GM19438 (cell line): ENCODE results near the gene HRH2.

Experiments
- ATAC-seq: cut with Tn5 transposase; IDR thresholded peaks from one replicate; pipeline ENCODE4 v1.9.1; 2021; ENCODE audit warnings: low read depth; ENCODE audit not compliant: unreplicated experiment

Gene HRH2

DNA sequence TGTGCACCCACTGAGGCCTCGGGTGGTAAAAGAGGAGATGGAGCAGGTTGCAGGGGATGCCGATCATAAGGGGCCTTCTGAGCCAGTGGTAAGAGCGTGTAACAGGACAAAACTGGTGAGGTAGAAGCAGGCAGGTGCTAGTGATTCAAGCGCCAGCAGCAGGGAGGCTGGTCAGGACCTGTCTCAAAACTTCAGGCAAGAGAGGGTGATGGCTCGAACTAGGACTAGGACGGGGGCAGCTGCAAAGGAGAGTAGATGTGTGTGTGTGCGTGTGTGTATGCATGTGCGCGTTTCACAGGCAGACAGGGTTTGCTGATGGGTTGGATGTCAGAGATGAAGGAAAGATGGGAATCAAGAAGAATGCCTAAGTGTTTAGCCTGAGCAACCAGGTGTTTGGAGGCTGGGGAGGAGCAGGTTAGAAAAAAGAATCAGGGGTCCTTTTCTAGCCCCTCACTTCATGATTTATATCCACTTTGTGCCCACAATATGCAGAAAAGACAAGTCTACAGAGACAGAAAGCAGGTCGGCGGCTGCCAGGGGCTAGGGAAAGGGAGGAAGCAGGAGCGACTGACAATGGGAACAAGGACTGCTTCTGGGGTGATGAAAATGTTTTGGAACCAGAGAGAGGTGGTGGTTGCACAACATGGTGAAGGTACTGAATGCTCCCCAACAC lies 15.2 kb downstream of the HRH2 start:
- no peak for ATAC-seq

DNA sequence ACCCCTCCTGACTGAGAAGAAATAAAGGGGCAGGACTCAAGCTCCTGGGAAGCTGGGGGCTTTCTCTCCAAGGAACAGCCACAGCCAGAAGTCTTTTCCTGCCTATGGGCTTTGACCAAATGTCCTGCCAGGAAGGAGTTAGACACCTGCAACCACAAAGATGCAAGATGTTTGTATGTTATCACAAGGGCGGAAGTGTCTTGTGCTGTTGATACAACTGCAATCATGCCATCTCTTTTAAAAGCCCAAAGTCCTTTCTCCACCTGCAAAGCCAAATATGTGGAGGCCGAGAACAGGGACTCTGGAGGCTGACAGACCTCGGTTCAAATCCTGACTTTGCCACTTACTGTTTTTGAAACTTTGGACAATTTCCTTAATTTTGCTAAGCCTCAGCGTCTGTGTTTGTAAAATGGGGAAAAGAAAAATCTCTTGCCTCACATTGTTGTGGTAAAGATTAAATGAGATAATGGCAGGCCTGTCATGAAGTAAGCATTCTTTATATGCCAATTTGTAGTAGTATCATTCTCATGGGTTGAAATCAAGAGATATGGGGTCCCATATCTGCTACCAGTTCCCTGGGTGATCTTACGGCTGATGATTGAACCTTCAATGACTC lies 17.0 kb downstream of the HRH2 start:
- ATAC-seq = no peak

DNA sequence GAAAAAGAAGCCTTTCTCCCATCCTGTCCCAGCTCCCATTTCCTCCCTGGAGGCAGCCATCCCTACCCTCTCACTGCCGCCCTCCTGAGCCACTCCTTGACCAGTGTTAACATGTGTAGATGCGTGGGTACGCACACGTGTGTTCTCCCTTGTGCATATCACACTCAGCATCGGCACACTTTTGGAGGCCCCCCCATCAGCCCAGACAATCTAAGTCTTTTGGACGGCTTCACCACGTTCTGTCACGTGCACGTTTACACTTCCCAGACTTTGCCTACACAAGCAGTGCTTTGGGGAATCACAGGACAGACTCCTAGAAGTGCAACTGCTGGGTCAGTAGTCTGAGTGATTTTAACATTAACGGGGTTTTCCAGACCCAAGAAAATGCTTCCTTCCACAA lies 18.0 kb downstream of the HRH2 start:
- ATAC-seq = no peak

DNA sequence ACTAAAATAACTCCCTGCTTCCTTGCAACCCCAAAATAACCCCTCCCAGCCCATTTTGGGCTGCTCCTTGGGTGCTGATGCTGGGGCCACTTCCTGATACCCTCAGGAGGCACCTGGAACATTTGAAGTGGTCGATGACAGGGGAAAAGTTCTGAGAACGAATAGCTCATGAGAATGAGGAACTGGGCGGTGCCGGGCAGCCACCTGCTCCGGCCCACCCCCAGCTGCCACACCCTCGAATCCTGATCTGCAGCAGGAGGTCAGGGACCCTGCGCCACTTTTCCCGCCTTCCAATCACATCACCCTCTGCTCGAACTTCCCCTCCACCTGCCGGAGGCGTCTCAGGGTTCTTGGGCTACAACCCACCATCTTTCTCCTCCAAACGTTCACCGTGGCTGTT lies 19.7 kb downstream of the HRH2 start:
- ATAC-seq = no peak

DNA sequence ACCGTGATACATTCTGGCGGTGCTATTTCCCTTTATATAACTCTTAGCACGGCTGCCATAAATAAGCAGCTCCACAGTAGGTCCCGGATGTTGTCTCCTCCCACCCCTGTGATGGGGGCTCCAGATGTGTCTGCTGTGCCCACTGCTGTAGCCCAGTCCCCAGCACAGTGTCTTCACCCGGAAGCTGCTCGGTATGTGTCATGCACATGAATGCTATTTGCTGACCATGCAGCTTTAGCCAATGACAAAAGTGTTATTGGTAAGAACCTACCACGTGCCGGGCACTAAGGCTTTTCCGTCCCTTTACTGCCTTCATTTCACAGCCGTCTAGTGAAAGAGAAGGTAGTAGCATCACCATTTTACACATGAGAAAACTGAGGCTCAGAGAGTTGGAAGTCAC lies 20.2 kb downstream of the HRH2 start:
- ATAC-seq = no peak

DNA sequence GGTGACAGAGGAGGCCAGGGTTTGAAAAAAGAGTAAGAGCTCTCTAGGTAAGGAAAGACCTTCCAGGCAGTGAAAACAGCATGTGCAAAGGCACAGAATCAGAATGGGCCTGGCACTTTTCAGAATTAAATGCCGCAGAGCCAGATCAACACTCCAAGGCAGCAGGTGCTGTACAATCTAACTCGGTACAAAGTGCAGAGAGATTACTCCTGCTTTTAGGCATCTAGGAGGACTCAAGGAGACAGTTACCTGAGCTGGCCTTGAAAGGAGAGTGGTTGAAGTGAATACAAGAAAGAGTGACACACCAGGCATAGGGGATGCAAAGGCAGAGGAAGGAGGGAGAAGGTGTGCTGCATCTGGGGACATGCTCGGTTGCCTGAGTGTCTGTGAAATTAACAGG lies 21.5 kb downstream of the HRH2 start:
- ATAC-seq = no peak

- ATAC-seq = no peak
Observed at GRCh38 chr5:175680020-175680419, 22.1 kb downstream of the HRH2 start.

GRCh38 chr5:175680463-175680862 lies 22.6 kb downstream of the HRH2 start:
- no peak for ATAC-seq

DNA sequence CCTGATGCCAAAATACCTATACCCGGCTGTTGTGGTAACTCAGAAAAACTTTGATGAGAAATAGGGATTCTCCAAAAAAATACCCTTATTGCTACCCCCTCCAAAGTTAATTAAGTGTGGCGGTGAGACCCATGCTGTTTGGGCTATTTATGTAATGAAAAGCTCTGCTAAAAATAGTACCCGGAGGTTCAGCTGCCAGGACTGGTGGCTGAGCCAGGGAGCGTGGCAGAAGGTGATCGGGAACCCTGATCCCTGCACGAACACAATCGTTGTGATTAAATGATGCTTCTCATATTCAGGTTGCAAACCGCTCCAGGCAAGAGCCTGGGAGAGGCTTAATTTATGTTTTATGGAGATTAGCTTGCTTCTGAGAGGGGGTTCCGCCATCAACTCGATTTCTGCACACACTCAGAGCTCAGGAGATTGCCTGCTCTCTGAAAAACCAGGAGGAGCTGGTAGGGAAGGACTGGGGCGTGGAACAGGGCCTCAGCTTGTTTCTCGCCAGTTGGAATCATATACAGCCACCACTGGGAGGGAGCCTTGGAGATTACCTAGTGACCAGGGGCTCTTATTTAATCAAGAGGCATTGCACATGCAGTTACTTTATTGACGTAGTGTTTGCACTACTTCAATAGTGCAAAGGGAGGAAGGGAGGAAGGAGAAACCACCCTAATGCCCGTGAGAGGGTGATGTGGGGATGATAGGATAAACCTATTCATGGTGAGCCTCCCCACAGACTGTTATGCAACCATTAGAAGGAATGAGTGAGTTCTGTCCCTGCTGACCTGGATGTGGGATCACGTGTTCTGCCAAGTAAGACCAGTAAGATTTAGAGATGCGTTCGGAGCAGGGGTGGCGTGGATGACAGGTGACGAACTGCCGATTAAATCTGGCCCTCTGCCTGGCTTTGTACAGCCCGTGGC lies 23.4 kb downstream of the HRH2 start:
- ATAC-seq = no peak

DNA sequence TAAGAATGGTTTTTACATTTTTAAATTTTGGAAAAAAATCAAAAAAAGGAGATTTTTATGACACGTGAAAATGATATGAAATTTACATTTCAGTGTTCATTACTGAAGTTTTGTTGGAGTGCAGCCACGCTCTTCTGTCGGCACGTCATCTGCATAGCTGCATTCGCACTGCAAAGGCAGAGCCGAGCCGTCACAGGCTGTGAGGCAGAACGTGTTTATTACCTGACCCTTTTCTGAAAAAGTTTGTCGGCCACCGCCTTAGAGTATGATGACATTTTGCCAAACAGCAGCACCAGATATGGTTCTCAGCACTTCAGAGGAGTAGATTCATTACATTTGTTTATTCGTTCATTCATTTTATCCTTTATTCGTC lies 24.1 kb downstream of the HRH2 start:
- no peak for ATAC-seq

GRCh38 chr5:175682664-175683063 lies 24.8 kb downstream of the HRH2 start:
- no peak for ATAC-seq

- no peak for ATAC-seq
Observed at GRCh38 chr5:175683231-175683630, 25.4 kb downstream of the HRH2 start.

GRCh38 chr5:175683921-175684320 lies 26.1 kb downstream of the HRH2 start:
- ATAC-seq = no peak

DNA sequence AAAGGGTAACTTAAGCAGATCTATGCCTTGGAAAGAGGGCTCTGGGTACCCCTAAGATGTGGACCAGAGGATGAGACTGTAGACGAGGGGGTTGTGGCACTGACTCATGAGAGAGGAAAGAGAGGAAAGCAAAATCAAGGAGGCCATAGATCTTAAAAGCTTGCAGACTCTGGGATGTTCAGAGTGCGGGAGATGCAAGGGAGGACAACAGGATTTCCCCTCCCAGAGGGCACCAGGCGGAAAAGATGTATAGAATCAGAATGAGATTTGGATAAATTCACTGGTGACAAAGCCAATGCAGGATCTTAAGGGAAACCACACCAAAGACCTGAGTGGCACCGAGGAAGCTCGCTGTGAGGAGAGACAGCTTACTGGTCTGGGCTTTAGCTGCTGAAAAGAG lies 27.1 kb downstream of the HRH2 start:
- ATAC-seq = no peak

DNA sequence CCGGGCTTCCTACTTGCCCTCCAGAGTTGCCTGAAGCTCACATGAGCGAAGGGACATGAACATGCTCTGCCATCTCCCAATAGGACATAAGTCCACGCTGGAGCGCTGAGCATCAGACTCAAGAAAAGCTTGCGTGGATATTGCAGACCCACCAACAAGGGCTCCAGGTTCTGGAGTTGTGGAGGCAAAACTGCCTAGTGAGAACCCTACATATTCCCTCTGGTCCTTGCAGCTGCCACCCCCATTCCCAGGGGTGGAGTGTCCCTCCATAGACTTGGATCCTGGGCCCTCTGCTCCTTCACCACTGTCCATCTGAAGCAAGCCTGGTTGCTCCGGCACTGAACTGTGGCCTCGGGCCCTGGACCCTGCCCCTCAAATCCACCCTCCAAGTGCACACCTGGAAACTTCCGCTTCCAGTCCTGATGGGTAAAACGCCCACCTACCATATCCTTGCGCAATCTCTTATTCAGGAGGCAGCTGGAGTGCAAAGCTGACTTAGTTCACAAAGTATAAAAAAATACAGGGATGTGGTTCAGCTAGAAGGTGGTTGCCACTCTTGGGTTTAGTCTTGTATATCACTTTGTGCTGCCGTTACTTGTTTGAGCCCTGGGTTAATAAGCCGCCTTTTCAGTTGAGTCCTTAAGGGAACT lies 28.0 kb downstream of the HRH2 start:
- no peak for ATAC-seq

GRCh38 chr5:175686396-175686795 lies 28.5 kb downstream of the HRH2 start:
- no peak for ATAC-seq

GRCh38 chr5:175686826-175687225 lies 29.0 kb downstream of the HRH2 start:
- ATAC-seq = no peak

DNA sequence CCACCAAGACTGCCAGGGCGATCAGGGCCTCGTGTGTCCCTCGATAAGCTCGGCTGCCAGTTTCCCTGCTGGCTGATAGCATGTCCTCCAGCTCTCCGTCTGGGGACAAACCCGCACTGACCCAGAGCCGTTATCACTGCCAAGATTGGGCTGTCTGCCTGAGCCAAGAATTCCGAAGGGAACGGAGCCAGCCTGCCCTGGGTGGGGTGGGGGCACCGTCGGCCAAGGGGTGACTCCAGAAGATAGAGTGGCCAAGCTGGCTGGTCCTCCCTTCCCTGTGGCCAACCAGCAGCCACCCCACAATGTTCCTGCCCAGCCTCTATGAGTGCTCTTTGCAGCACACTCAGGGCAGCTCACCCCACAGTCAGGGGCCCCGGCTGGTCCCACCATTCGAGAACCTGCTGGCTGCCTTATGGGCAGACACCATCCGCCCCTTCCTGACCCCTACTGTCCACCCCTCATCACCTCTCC lies 29.4 kb downstream of the HRH2 start:
- no peak for ATAC-seq

DNA sequence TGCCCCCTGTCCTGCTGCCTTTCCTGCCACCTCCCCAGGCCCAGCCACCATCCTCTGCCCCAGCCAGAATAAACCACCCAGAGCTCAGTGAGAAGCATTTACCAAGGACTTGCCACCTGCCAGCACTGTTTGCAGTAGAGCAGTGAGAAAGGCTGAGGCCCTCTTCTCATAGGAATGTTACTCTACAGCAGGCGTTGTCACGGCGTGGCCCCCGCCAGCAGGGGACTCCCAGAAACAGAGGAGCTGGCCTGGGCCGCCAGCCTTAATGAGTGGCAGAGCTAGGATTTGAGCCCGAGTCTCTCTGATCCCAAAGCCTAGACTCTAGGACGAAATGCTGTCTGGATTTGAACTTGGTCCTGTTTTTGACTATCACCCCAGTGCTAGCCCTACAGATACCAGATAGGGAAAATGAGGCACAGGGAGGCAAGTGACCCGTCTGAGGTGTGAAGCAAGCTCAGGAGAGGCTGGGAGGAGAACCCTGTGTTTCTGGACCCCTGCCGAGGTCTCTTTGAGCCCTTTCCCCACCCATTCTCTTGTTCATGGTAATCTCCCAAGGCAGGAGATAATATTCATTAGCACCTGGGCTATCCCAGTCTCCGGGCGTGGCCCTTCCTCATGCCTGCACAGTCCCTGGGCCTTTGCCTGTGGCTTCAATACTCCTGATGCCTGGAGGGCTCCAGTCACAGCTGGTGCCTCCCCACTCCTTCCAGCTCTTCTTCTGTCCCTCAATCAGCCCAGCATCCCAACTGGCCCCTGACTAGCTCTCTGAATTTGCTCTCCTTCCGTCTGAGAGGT lies 30.7 kb downstream of the HRH2 start:
- ATAC-seq = no peak
